Measurements from ENCODE around the gene TBKBP1.

DNA sequence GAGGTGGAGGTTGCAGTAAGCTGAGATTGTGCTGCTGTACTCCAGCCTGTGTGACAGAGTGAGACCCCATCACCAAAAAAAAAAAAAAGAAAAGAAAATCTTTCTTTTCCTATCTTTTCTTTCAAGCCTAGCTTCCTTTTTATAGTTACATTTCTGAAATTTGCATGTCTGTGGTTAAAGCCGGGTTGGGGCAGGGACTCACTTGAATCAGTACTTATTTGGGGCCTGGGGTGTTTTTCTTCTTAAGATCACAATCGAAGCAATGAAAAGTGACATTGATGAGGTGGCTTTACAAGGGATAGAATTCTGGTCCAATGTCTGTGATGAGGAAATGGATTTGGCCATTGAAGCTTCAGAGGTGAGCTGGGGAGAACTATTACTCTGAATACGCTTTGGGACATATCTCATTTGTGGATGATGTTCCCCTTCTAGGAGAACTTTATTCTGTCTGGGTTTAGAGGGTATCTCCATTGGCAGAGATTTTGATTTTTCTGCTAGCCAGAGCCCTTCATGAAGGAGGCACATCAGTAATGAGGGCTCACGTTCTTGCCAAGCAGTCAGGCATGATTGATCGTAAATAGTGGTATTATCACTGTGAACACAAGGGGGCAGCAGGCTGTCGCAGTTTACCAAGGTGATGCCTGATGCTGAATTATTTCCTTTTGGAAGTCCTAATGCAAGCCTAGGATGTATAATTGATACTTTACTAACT is 29.9 kb upstream of the TBKBP1 start:
- no peak for TF ChIP-seq CEBPB (IDR thresholded peaks at IDR 0.05; ENCODE audit: low read depth, low read length)
- TF ChIP-seq CTCF (conservative IDR thresholded peaks at IDR 0.05; ENCODE audit: low read depth, low read length): peak; percentile 68
- no peak for TF ChIP-seq RCOR1 (IDR thresholded peaks at IDR 0.05; ENCODE audit: insufficient replicate concordance, low read length)
- TF ChIP-seq POLR2A (IDR thresholded peaks at IDR 0.05; ENCODE audit: low read depth, low read length): no peak
- TF ChIP-seq, protein P1, sequence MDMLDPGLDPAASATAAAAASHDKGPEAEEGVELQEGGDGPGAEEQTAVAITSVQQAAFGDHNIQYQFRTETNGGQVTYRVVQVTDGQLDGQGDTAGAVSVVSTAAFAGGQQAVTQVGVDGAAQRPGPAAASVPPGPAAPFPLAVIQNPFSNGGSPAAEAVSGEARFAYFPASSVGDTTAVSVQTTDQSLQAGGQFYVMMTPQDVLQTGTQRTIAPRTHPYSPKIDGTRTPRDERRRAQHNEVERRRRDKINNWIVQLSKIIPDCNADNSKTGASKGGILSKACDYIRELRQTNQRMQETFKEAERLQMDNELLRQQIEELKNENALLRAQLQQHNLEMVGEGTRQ (IDR thresholded peaks at IDR 0.05; ENCODE audit: low read depth, low read length): no peak
- TF ChIP-seq MAZ (IDR thresholded peaks at IDR 0.05; ENCODE audit: borderline replicate concordance, low read depth, low read length): no peak
- TF ChIP-seq MXI1 (IDR thresholded peaks at IDR 0.05; ENCODE audit: borderline replicate concordance, low read depth, low read length): no peak

Measured in IMR-90 (cell line).